OCI-LY7 (cell line): ENCODE data around the gene ENTPD6. TPM values are rescaled to one million over a fixed set of nuclear protein-coding genes. Genes with fewer than 3 reads are reported as not detected.

Experiments used
- BruUV-seq: library from RNA; stranded (reverse); fragments of 400-500 nt; replicated peaks from 2 replicates; lab custom pipeline; 2021; lab: Mats Ljungman, UMichigan
- CTCF ChIA-PET: fragments of 300-600 bp; sonication (Branson Sonifier 250); formaldehyde crosslinking; loops from one replicate; lab custom pipeline; 2022; ENCODE audit warnings: antibody characterized with exemption; ENCODE audit not compliant: unreplicated experiment; lab: Charles Lee
- POLR2A ChIA-PET: fragments of 300-600 bp; sonication (Branson Sonifier 250); formaldehyde crosslinking; loops from one replicate; lab custom pipeline; 2022; ENCODE audit warnings: antibody characterized with exemption; lab: Charles Lee
- DNase-seq: peaks from one replicate; pipeline ENCODE4 v3.0.0-alpha.2; 2015; ENCODE audit warnings: low spot score
- H2AFZ ChIP-seq: fragments of 200-600 bp; sonication (generic), shearing (Covaris generic); 2 replicates; pipeline ENCODE4 v1.6.1; 2014; ENCODE audit warnings: mild to moderate bottlenecking, antibody characterized with exemption, low read length, moderate library complexity
- H3K27ac ChIP-seq: fragments of 200-600 bp; sonication (generic); 2 replicates; pipeline ENCODE4 v1.5.1; 2014; ENCODE audit warnings: mixed run types, low read depth, mild to moderate bottlenecking, moderate library complexity, low read length, inconsistent platforms; ENCODE audit not compliant: poor library complexity, severe bottlenecking
- H3K36me3 ChIP-seq: fragments of 200-600 bp; sonication (generic); 2 replicates; pipeline ENCODE4 v1.6.1; 2014; ENCODE audit warnings: mild to moderate bottlenecking, antibody characterized with exemption, low read length, moderate library complexity, mixed read lengths; ENCODE audit not compliant: insufficient read depth
- H3K4me1 ChIP-seq: fragments of 200-600 bp; sonication (generic); 2 replicates; pipeline ENCODE4 v1.5.1; 2014; ENCODE audit warnings: mild to moderate bottlenecking, low read length; ENCODE audit not compliant: insufficient read depth, poor library complexity, severe bottlenecking
- H3K4me2 ChIP-seq: fragments of 200-600 bp; sonication (generic); 2 replicates; pipeline ENCODE4 v1.6.1; 2014; ENCODE audit warnings: mild to moderate bottlenecking, low read length
- H3K4me3 ChIP-seq: fragments of 200-600 bp; sonication (generic); 2 replicates; pipeline ENCODE4 v1.5.1; 2014; ENCODE audit warnings: mild to moderate bottlenecking, low read depth, low read length; ENCODE audit not compliant: poor library complexity, severe bottlenecking
- H3K79me2 ChIP-seq: fragments of 200-600 bp; sonication (generic); 2 replicates; pipeline ENCODE4 v1.6.1; 2016; ENCODE audit warnings: low read depth, mild to moderate bottlenecking, low read length, moderate library complexity, mixed read lengths; ENCODE audit not compliant: insufficient read depth
- H3K9me2 ChIP-seq: fragments of 200-600 bp; sonication (generic); 2 replicates; pipeline ENCODE4 v1.6.1; 2016; ENCODE audit warnings: mild to moderate bottlenecking, low read length, mixed read lengths; ENCODE audit not compliant: insufficient read depth
- H3K9me3 ChIP-seq: fragments of 200-600 bp; sonication (generic); 2 replicates; pipeline ENCODE4 v1.6.1; 2014; ENCODE audit warnings: mild to moderate bottlenecking, mixed run types, low read length, mixed read lengths
- H4K20me1 ChIP-seq: fragments of 200-600 bp; sonication (generic); 2 replicates; pipeline ENCODE4 v1.6.1; 2014; ENCODE audit warnings: mild to moderate bottlenecking, antibody characterized with exemption, low read length, moderate library complexity, mixed read lengths; ENCODE audit not compliant: insufficient read depth
- CTCF ChIP-seq: fragments of 200-600 bp; sonication (generic); conservative IDR thresholded peaks from 2 replicates; pipeline ENCODE4 v1.5.1; 2014; ENCODE audit warnings: mild to moderate bottlenecking, antibody characterized with exemption, low read length, moderate library complexity, mixed read lengths
- EZH2phosphoT487 ChIP-seq: fragments of 200-600 bp; sonication (generic); IDR thresholded peaks from 2 replicates; pipeline ENCODE4 v1.6.1; 2018; ENCODE audit warnings: low read depth, borderline replicate concordance, mild to moderate bottlenecking, mixed run types, antibody characterized with exemption, low read length, moderate library complexity, mixed read lengths
- intact Hi-C: fragments of 100-400 bp; cut with micrococcal nuclease; formaldehyde crosslinking; loops from one replicate; pipeline ENCODE4 v1.10.0; 2022; ENCODE audit not compliant: unreplicated experiment
- total RNA-seq, 2 experiments: library from RNA; depleted of rRNA in 1 of 2; stranded (reverse); fragments of >200 nt in 1 of 2; shearing (Covaris generic) in 1 of 2; gene quantifications; 2 replicates each; pipeline ENCODE4 v1.2.3, GENCODE V29; 2014 to 2022

The ENTPD6 gene
- total RNA-seq, 2 experiments from 2014 or later, result 4.2 TPM; not detected in 1

- no peak for TF ChIP-seq EZH2phosphoT487
- TF ChIP-seq CTCF, result no peak
Measured at GRCh38 chr20:25177890-25178321, 17.6 kb upstream of the ENTPD6 start.

DNA sequence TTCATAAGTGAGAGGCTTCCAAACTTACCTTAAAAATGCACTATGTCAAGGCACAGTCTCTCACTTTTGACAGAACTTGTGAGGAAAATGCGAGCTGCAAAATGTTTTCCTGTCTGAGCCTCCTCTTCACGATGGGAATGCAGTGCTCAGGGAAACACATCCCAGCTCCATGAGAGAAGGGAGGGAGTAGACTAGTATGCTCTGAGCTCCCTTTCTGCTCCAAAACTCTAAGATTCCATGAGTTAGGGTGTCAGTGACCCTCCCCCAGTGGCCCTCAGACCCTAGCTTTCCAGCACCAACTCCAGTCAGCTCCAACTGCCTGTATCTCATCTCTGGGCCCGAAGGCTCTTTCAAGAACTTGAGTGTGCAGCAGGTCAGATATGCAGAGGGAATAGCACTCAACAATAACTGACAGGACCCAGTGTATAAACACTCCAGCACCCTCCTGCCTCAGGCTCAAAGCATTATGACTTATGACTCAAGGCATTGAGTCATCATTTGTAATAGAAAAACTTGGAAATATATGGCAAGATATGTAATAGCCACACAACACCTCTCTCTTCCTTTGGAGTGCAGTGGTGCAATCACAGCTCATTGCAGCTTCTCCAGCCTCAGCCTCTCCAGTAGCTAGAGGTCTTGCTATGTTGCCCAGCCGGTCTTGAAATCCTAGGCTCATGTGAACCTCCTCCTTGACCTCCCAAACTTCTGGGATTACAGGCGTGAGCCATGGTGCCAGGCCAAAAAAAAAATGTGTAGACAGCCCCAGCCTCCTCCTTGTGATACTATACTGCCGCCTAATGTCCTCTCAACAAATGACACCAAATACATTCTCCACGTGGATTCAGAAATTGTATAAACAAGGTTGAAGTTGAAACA is 16.7 kb upstream of the ENTPD6 start:
- no peak overlapping the region for H3K4me2 ChIP-seq
- TF ChIP-seq CTCF, result peak; percentile 84
- no peak for TF ChIP-seq EZH2phosphoT487
- no peaks in the 10 kb centered on the region for H3K36me3 ChIP-seq
- DNase-seq, result peak; percentile 37
- no peak overlapping the region for H3K4me3 ChIP-seq
- H3K9me2 ChIP-seq, result no peaks in the 10 kb centered on the region
- H2AFZ ChIP-seq, result no peak overlapping the region
- no peak overlapping the region for H3K27ac ChIP-seq
- H3K79me2 ChIP-seq, result no peaks in the 10 kb centered on the region
- BruUV-seq, result no TSS peak
- intact Hi-C loops, result loop anchor here (2.0 to 10.0 kb wide), 2 partner anchors 114 to 184 kb away; no protein-coding TSS in a partner anchor
- no peaks in the 10 kb centered on the region for H3K9me3 ChIP-seq
- no peaks in the 10 kb centered on the region for H4K20me1 ChIP-seq
- POLR2A ChIA-PET, result interaction anchor here (0.7 kb wide), 1 partner anchor 70 kb away, joined by 4 read pairs; no protein-coding TSS in a partner anchor
- no peaks in the 10 kb centered on the region for H3K4me1 ChIP-seq
- CTCF ChIA-PET, result no interaction called here

More at GRCh38 chr20:25177890-25178321, 17.6 kb upstream of the ENTPD6 start:
- no peaks in the 10 kb centered on the region for H3K4me1 ChIP-seq
- H3K9me2 ChIP-seq, result no peaks in the 10 kb centered on the region
- intact Hi-C loops, result loop anchor here (2.0 to 10.0 kb wide), 2 partner anchors 113 to 183 kb away; no protein-coding TSS in a partner anchor
- no peaks in the 10 kb centered on the region for H4K20me1 ChIP-seq
- H3K79me2 ChIP-seq, result no peaks in the 10 kb centered on the region
- no TSS peak for BruUV-seq
- H3K4me3 ChIP-seq, result no peak overlapping the region
- POLR2A ChIA-PET, result no interaction called here
- no peak overlapping the region for H2AFZ ChIP-seq
- DNase-seq, result no peak
- no peak overlapping the region for H3K4me2 ChIP-seq
- no peaks in the 10 kb centered on the region for H3K9me3 ChIP-seq
- no peaks in the 10 kb centered on the region for H3K36me3 ChIP-seq
- H3K27ac ChIP-seq, result no peak overlapping the region
- CTCF ChIA-PET, result no interaction called here
